WTC11 (cell line): Measurements from ENCODE around the gene PTPN6. TPM values are rescaled to one million over a fixed set of nuclear protein-coding genes. Genes with fewer than 3 reads are reported as not detected.

Experiments
- ATF6 ChIP-seq: sonication (generic); formaldehyde crosslinking; IDR thresholded peaks from 2 replicates; pipeline ENCODE4 v1.8.1; 2023; ENCODE audit warnings: mild to moderate bottlenecking, missing genetic modification reagents
- E2F4 ChIP-seq: sonication (generic); formaldehyde crosslinking; IDR thresholded peaks from 2 replicates; pipeline ENCODE4 v1.8.1; 2022; ENCODE audit warnings: low read depth, mild to moderate bottlenecking, moderate library complexity, missing genetic modification reagents, borderline replicate concordance
- ELF4 ChIP-seq: sonication (generic); formaldehyde crosslinking; IDR thresholded peaks from 2 replicates; pipeline ENCODE4 v1.8.1; 2022; ENCODE audit warnings: low read depth, mild to moderate bottlenecking, moderate library complexity, missing genetic modification reagents
- EMX1 ChIP-seq: fragments of 250-450 bp; sonication (Bioruptor Pico); IDR thresholded peaks from 2 replicates; pipeline ENCODE4 v1.8.0; 2021; ENCODE audit warnings: mild to moderate bottlenecking
- ETV6 ChIP-seq: sonication (generic); formaldehyde crosslinking; IDR thresholded peaks from 2 replicates; pipeline ENCODE4 v1.8.1; 2022; ENCODE audit warnings: mild to moderate bottlenecking, missing genetic modification reagents
- FOXJ3 ChIP-seq: sonication (generic); formaldehyde crosslinking; IDR thresholded peaks from 2 replicates; pipeline ENCODE4 v1.9.0; 2021; ENCODE audit warnings: missing genetic modification reagents, mild to moderate bottlenecking, borderline replicate concordance
- GABPB1 ChIP-seq: sonication (generic); formaldehyde crosslinking; IDR thresholded peaks from 2 replicates; pipeline ENCODE4 v1.8.1; 2023; ENCODE audit warnings: mild to moderate bottlenecking, missing genetic modification reagents
- HMGA2 ChIP-seq: fragments of 250-450 bp; sonication (Bioruptor Pico); IDR thresholded peaks from 2 replicates; pipeline ENCODE4 v1.4.0; 2021; ENCODE audit warnings: mild to moderate bottlenecking, moderate library complexity
- HMGXB4 ChIP-seq: sonication (generic); formaldehyde crosslinking; IDR thresholded peaks from 2 replicates; pipeline ENCODE4 v1.8.1; 2023; ENCODE audit warnings: mild to moderate bottlenecking, moderate library complexity, missing genetic modification reagents
- IRF1 ChIP-seq: sonication (generic); formaldehyde crosslinking; IDR thresholded peaks from 2 replicates; pipeline ENCODE4 v1.8.0; 2023; ENCODE audit warnings: missing genetic modification reagents
- MLX ChIP-seq: sonication (generic); formaldehyde crosslinking; IDR thresholded peaks from 2 replicates; pipeline ENCODE4 v1.8.1; 2023; ENCODE audit warnings: mild to moderate bottlenecking, missing genetic modification reagents, moderate library complexity
- MXD4 ChIP-seq: fragments of 250-450 bp; sonication (Bioruptor Pico); IDR thresholded peaks from 2 replicates; pipeline ENCODE4 v1.8.0; 2021; ENCODE audit warnings: mild to moderate bottlenecking, moderate library complexity, borderline replicate concordance
- NR2C2 ChIP-seq: sonication (generic); formaldehyde crosslinking; IDR thresholded peaks from 2 replicates; pipeline ENCODE4 v1.8.0; 2022; ENCODE audit warnings: mild to moderate bottlenecking, missing genetic modification reagents
- OVOL2 ChIP-seq: fragments of 250-450 bp; sonication (Bioruptor Pico); IDR thresholded peaks from 2 replicates; pipeline ENCODE4 v1.9.0; 2021; ENCODE audit warnings: mild to moderate bottlenecking, borderline replicate concordance
- PRDM15 ChIP-seq: sonication (generic); formaldehyde crosslinking; IDR thresholded peaks from 2 replicates; pipeline ENCODE4 v1.8.0; 2022; ENCODE audit warnings: missing genetic modification reagents
- PRRX2 ChIP-seq: fragments of 250-450 bp; sonication (Bioruptor Pico); IDR thresholded peaks from 2 replicates; pipeline ENCODE4 v1.8.0; 2021; ENCODE audit warnings: mild to moderate bottlenecking
- SMAD4 ChIP-seq: sonication (generic); formaldehyde crosslinking; IDR thresholded peaks from 2 replicates; pipeline ENCODE4 v1.8.0; 2022; ENCODE audit warnings: mild to moderate bottlenecking, missing genetic modification reagents
- TCF7 ChIP-seq: sonication (generic); formaldehyde crosslinking; IDR thresholded peaks from 2 replicates; pipeline ENCODE4 v1.8.0; 2022; ENCODE audit warnings: mild to moderate bottlenecking, low read depth, missing genetic modification reagents, moderate library complexity
- TEAD4 ChIP-seq: sonication (generic); formaldehyde crosslinking; IDR thresholded peaks from 2 replicates; pipeline ENCODE4 v1.8.0; 2022; ENCODE audit warnings: mild to moderate bottlenecking, missing genetic modification reagents
- ZBTB43 ChIP-seq: sonication (generic); formaldehyde crosslinking; IDR thresholded peaks from 2 replicates; pipeline ENCODE4 v1.8.1; 2023; ENCODE audit warnings: mild to moderate bottlenecking, missing genetic modification reagents
- ZNF263 ChIP-seq: sonication (generic); formaldehyde crosslinking; IDR thresholded peaks from 2 replicates; pipeline ENCODE4 v1.8.1; 2022; ENCODE audit warnings: low read depth, mild to moderate bottlenecking, moderate library complexity, missing genetic modification reagents
- ZNF396 ChIP-seq: fragments of 250-450 bp; sonication (Bioruptor Pico); IDR thresholded peaks from 2 replicates; pipeline ENCODE4 v1.8.0; 2021; ENCODE audit warnings: mild to moderate bottlenecking, moderate library complexity, borderline replicate concordance
- ZNF532 ChIP-seq: fragments of 250-450 bp; sonication (Bioruptor Pico); IDR thresholded peaks from 2 replicates; pipeline ENCODE4 v1.9.0; 2021; ENCODE audit warnings: mild to moderate bottlenecking, borderline replicate concordance
- total RNA-seq: library from RNA; stranded (reverse); gene quantifications from 3 replicates; pipeline ENCODE4 v1.2.3, GENCODE V29; 2021

The PTPN6 gene
- total RNA-seq, 1 experiment from 2014 or later = 27.1 TPM

- TF ChIP-seq HMGXB4 (CRISPR knock-in tag) = no peak
- TF ChIP-seq ETV6 (CRISPR knock-in tag) = 0 out of 2 replicates have a peak, but pooled peaks have one; percentile 53
- no peak for TF ChIP-seq MXD4 (CRISPR knock-in tag)
- peak; percentile 69 for TF ChIP-seq E2F4 (CRISPR knock-in tag)
- peak; percentile 95 for TF ChIP-seq OVOL2 (CRISPR knock-in tag)
- TF ChIP-seq ZNF263 (CRISPR knock-in tag) = no peak; the same call in 1 of the 2 replicates
- peak; percentile 16; the same call in 1 of the 2 replicates for TF ChIP-seq TCF7 (CRISPR knock-in tag)
- TF ChIP-seq GABPB1 (CRISPR knock-in tag) = no peak
- no peak for TF ChIP-seq ATF6 (CRISPR knock-in tag)
- TF ChIP-seq IRF1 (CRISPR knock-in tag) = peak; percentile 59; the same call in 1 of the 2 replicates
- TF ChIP-seq PRRX2 (CRISPR knock-in tag) = peak; percentile 100
- peak; percentile 100 for TF ChIP-seq EMX1 (CRISPR knock-in tag)
- no peak; the same call in 1 of the 2 replicates for TF ChIP-seq NR2C2
- TF ChIP-seq PRDM15 = peak; percentile 52; the same call in 1 of the 2 replicates
- no peak for TF ChIP-seq ZNF396 (CRISPR knock-in tag)
- no peak for TF ChIP-seq FOXJ3 (CRISPR knock-in tag)
- peak; percentile 67 for TF ChIP-seq SMAD4
- TF ChIP-seq HMGA2 (CRISPR knock-in tag) = no peak
- no peak; the same call in 1 of the 2 replicates for TF ChIP-seq TEAD4 (CRISPR knock-in tag)
- TF ChIP-seq ELF4 (CRISPR knock-in tag) = no peak
- peak; percentile 100 for TF ChIP-seq ZNF532 (CRISPR knock-in tag)
- peak; percentile 92; the same call in 1 of the 2 replicates for TF ChIP-seq ZBTB43 (CRISPR knock-in tag)
- TF ChIP-seq MLX (CRISPR knock-in tag) = 0 out of 2 replicates have a peak, but pooled peaks have one; percentile 50
Measured at GRCh38 chr12:6943722-6944380, 7.3 kb upstream of the PTPN6 start, which contains the start of the genes C12orf57 and RNU7-1 (continued).
